Tibial artery (tissue), 4 donors: ENCODE results near the gene THOC1.
"Not testable (repeated sequence)": the region's sequence is repeated elsewhere in the genome, so short reads cannot be mapped to it uniquely, and the experiment has no call there.

Experiments
- DNase-seq, 2 donors: peaks; one replicate each; pipeline ENCODE4 v3.0.0-alpha.2; 2019
- H3K27ac ChIP-seq, 2 donors: fragments of 200-600 bp; sonication (generic) in 1 of 2; 1 replicate in 1 of 2; 2 replicates in 1 of 2; pipeline ENCODE4 v1.5.1; 2018 to 2019; ENCODE audit warnings: mild to moderate bottlenecking in 1 of 2
- H3K27me3 ChIP-seq, 2 donors: fragments of 200-600 bp; sonication (generic) in 1 of 2; one replicate each; pipeline versions ENCODE4 v1.5.1 to v1.6.0; 2016 to 2019
- H3K36me3 ChIP-seq, 3 donors: fragments of 200-600 bp; sonication (generic) in 2 of 3; one replicate each; pipeline ENCODE4 v1.5.1; 2016 to 2019; ENCODE audit warnings: mild to moderate bottlenecking in 2 of 3
- H3K4me1 ChIP-seq, 4 donors: fragments of 200-600 bp; sonication (generic) in 2 of 4; 1 replicate in 3 of 4; 2 replicates in 1 of 4; pipeline ENCODE4 v1.5.1; 2016 to 2019
- H3K4me3 ChIP-seq, 2 donors: fragments of 200-600 bp; sonication (generic) in 1 of 2; 1 replicate in 1 of 2; 2 replicates in 1 of 2; pipeline ENCODE4 v1.5.1; 2018 to 2019; ENCODE audit warnings: mild to moderate bottlenecking in 2 of 2
- H3K9me3 ChIP-seq, 3 donors: fragments of 200-600 bp; sonication (generic) in 1 of 3; one replicate each; pipeline ENCODE4 v1.5.1; 2016 to 2019
- CTCF ChIP-seq, 2 experiments: fragments of 200-600 bp in 1 of 2; fragments of 450-650 bp in 1 of 2; IDR thresholded peaks; one replicate each; pipeline ENCODE4 v1.5.1; 2017 to 2019; ENCODE audit warnings: antibody characterized with exemption in 2 of 2, mild to moderate bottlenecking in 1 of 2, moderate library complexity in 1 of 2
- intact Hi-C: fragments of 100-400 bp; cut with DNase I; formaldehyde crosslinking; loops from one replicate; pipeline ENCODE4 v1.15.0; 2023; ENCODE audit warnings: low total_unique reads

The THOC1 gene

GRCh38 chr18:302097-302496 lies 34.2 kb upstream of the THOC1 start:
- Histone ChIP-seq H3K27ac (no peak overlapping the region), H3K36me3 (no peaks in the 10 kb centered on the region), H3K9me3 (no peaks in the 10 kb centered on the region), H3K4me1 (no peaks in the 10 kb centered on the region), H3K27me3 (no peaks in the 10 kb centered on the region), H3K4me3 (no peak overlapping the region)
- intact Hi-C loops, result no loop called here
- DNase-seq, result no peak
- TF ChIP-seq CTCF (IDR thresholded peaks at IDR 0.05), result no peak

GRCh38 chr18:297936-298335 lies 30.1 kb upstream of the THOC1 start:
- H3K27ac ChIP-seq, result no peak overlapping the region
- DNase-seq, result no peak
- no peaks in the 10 kb centered on the region for H3K36me3 ChIP-seq
- H3K9me3 ChIP-seq, result no peaks in the 10 kb centered on the region
- no peak overlapping the region for H3K4me3 ChIP-seq
- intact Hi-C loops, result no loop called here
- no peaks in the 10 kb centered on the region for H3K4me1 ChIP-seq
- H3K27me3 ChIP-seq, result no peaks in the 10 kb centered on the region
- TF ChIP-seq CTCF (IDR thresholded peaks at IDR 0.05), result no peak

GRCh38 chr18:295756-296490 lies 28.1 kb upstream of the THOC1 start:
- Histone ChIP-seq H3K4me1 (no peaks in the 10 kb centered on the region), H3K27me3 (no peaks in the 10 kb centered on the region), H3K4me3 (no peak overlapping the region), H3K27ac (no peak overlapping the region), H3K36me3 (no peaks in the 10 kb centered on the region), H3K9me3 (no peaks in the 10 kb centered on the region)
- intact Hi-C loops, result no loop called here
- TF ChIP-seq CTCF (IDR thresholded peaks at IDR 0.05), result no peak
- DNase-seq, result no peak

GRCh38 chr18:294566-294965 lies 26.7 kb upstream of the THOC1 start:
- no peak overlapping the region for H3K27ac ChIP-seq
- intact Hi-C loops, result no loop called here
- H3K9me3 ChIP-seq, result no peaks in the 10 kb centered on the region

GRCh38 chr18:293536-293935 lies 25.7 kb upstream of the THOC1 start:
- no peaks in the 10 kb centered on the region for H3K4me1 ChIP-seq
- H3K9me3 ChIP-seq, result no peaks in the 10 kb centered on the region
- no peaks in the 10 kb centered on the region for H3K27me3 ChIP-seq
- DNase-seq, result no peak
- no peak for TF ChIP-seq CTCF (IDR thresholded peaks at IDR 0.05)
- no peak overlapping the region for H3K4me3 ChIP-seq
- no peak overlapping the region for H3K27ac ChIP-seq
- intact Hi-C loops, result no loop called here
- no peaks in the 10 kb centered on the region for H3K36me3 ChIP-seq

More at GRCh38 chr18:294566-294965, 26.7 kb upstream of the THOC1 start:
- H3K27me3 ChIP-seq, result no peaks in the 10 kb centered on the region
- DNase-seq, result no peak
- no peaks in the 10 kb centered on the region for H3K4me1 ChIP-seq
- H3K4me3 ChIP-seq, result no peak overlapping the region
- TF ChIP-seq CTCF (IDR thresholded peaks at IDR 0.05), result no peak
- no peaks in the 10 kb centered on the region for H3K36me3 ChIP-seq

GRCh38 chr18:292271-292670 lies 24.4 kb upstream of the THOC1 start:
- intact Hi-C loops, result no loop called here
- no peak overlapping the region for H3K4me3 ChIP-seq
- H3K27me3 ChIP-seq, result peaks cover 0 to 3% of the 10 kb centered on the region in 2 donors
- no peak overlapping the region for H3K27ac ChIP-seq
- TF ChIP-seq CTCF (IDR thresholded peaks at IDR 0.05), result no peak
- H3K4me1 ChIP-seq, result no peaks in the 10 kb centered on the region
- no peaks in the 10 kb centered on the region for H3K9me3 ChIP-seq
- DNase-seq, result no peak
- H3K36me3 ChIP-seq, result no peaks in the 10 kb centered on the region

- intact Hi-C loops, result loop anchor here (10.0 kb wide), 1 partner anchor 325 kb away; no protein-coding TSS in a partner anchor
- H3K4me3 ChIP-seq, DNase-seq, H3K4me1 ChIP-seq, H3K36me3 ChIP-seq, H3K9me3 ChIP-seq, H3K27me3 ChIP-seq, H3K27ac ChIP-seq: not testable (repeated sequence)
Measured at GRCh38 chr18:289970-290369, 22.1 kb upstream of the THOC1 start.
